AG10803 (cell line): Measurements from ENCODE around the gene FAM3A.

Source experiments
- DNase-seq: peaks from one replicate; pipeline ENCODE4 v3.0.0; 2010; ENCODE audit warnings: low read depth
- H3K4me3 ChIP-seq: 2 replicates; pipeline ENCODE4 v1.5.1; 2011; ENCODE audit warnings: mild to moderate bottlenecking, low read length, control low read depth
- TF ChIP-seq, protein P1 (sequence below): conservative IDR thresholded peaks from 2 replicates; pipeline ENCODE4 v1.5.1; 2011; ENCODE audit warnings: mild to moderate bottlenecking, low read length, control low read depth, inconsistent platforms

Gene FAM3A

DNA sequence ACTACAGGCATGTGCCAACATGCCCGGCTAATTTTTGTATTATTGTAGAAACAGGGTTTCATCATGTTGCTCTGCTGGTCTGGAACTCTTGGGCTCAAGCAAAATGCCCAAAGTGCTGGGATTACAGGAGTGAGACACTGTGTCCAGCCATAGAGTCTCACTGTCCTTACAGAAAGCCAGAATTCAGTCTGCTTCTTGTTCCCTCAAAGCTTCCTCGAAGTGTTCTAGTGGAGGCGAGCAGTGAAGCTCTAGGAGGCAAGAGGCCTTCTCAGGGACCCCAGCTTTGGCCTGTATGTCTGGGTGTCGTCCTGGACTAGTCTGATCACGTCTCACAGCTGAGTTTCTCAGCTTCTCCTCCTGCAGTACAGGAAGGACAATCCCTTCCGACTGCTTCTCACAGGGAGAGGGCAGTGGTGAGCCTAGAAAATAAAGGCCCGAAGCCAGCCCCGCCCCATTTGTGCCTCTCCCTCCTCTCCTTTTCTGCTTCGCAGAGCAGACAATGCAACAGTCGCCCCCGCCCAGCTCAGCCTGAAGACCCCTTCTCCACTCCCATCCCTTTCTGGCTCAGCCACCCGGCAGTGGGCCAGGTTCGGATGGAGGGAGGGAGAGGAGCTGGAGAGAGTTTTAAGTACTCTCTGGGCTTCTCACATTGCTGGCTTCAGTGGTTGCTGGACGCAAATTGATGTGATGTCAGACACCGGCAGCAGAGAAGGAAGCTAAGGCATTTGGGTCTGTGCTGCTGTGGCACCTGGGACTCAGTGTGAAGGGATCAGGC lies 11.1 kb upstream of the FAM3A start:
- peak; percentile 74 for DNase-seq
- H3K4me3 ChIP-seq = peak overlapping the region; percentile 53
- TF ChIP-seq, protein P1, sequence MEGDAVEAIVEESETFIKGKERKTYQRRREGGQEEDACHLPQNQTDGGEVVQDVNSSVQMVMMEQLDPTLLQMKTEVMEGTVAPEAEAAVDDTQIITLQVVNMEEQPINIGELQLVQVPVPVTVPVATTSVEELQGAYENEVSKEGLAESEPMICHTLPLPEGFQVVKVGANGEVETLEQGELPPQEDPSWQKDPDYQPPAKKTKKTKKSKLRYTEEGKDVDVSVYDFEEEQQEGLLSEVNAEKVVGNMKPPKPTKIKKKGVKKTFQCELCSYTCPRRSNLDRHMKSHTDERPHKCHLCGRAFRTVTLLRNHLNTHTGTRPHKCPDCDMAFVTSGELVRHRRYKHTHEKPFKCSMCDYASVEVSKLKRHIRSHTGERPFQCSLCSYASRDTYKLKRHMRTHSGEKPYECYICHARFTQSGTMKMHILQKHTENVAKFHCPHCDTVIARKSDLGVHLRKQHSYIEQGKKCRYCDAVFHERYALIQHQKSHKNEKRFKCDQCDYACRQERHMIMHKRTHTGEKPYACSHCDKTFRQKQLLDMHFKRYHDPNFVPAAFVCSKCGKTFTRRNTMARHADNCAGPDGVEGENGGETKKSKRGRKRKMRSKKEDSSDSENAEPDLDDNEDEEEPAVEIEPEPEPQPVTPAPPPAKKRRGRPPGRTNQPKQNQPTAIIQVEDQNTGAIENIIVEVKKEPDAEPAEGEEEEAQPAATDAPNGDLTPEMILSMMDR = peak; percentile 61

DNA sequence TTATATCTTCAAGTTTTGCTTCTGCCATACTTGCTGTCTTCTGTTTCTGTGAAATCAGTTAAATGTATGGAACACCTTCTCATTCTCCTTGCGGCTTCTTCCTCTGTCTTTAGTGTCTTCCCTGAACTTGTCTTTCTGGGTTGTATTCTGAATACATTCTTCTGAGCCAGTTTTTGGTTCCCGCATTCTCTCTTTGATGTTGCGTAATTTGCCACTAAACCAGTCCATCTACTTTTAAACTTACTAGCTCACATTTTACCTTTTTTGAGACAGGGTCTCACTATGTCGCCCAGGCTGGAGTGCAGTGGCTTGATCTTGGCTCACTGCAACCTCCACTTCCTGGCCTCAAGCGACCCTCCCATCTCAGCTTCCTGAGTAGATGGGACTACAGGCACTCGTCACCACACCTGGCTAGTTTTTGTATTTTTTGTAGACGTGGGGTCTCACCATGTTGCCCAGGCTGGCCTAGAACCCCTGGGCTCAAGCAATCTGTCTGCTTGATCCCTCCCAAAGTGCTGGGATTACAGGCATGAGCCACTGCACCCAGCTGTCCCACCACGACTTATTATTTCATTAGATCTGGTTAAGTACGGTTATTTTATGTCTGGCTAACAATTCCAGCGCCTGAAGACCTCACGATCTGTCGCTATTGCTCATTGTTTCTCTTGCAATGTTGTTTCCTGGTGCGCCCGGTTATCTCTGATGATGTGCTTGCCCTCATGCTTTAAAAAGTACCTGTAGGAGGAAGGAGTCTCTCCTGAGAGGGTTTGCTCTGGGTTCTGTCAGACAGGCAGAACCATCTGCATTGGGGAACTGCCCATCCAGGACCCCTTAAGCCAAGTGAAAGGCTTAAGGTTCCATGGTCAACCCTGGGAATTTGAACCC lies 9.8 kb upstream of the FAM3A start:
- DNase-seq = no peak
- no peak overlapping the region for H3K4me3 ChIP-seq
- TF ChIP-seq, protein P1 = no peak

DNA sequence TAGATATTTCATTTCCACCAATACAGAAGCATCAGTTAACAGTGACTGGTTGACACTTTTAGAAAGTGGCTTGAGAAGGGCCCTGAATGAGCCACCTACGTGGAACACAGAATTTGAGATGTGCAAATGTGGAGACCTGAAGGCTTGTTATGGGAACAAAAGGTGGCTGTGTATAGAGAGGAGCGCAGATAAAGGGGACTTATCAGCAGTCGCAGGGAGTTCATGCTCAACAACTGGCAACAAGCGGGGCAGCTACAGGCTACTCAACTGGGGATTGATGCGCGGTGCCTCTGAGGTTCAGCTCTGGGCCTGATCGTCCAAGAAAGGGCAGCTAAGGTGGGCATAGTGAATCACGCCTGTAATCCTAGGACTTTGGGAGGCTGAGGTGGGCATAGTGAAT lies 3.4 kb upstream of the FAM3A start:
- no peak overlapping the region for H3K4me3 ChIP-seq
- TF ChIP-seq, protein P1 = no peak
- no peak for DNase-seq

DNA sequence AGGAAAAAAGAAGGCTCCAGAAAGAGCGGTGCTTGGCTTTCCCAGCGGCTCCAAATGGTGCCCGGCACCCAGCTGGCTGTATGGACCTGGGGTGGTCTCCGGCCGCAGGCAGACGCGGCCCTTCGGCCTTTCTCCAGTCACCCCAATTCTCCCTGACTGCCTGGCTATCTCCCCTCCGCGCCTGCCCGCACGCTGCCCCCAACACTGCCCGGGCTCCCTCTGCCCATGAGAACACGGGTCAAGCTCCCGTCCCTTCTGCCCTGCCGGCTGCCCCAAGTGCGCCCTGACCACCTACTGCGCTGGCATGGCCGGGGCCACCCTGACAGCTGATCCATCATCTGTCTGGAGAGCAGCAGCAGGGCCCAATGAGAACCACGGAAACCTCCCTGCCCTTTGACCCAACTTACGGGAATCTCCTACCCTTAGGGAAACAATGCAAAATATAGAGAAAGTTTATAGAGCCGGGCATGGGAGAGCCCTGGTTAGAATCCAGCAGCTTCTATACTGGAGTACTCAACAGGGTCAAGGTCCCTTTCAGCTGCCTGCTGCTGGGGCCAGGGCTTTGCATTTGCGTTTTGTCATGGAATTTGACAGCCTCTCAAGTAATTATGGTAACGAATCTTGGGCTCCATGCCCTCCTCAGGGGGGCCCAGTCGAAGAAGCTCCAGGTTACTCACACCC lies 1.2 kb upstream of the FAM3A start:
- no peak for DNase-seq
- TF ChIP-seq, protein P1 = no peak
- peak overlapping the region; percentile 65; the same call in 1 of the 2 replicates for H3K4me3 ChIP-seq

DNA sequence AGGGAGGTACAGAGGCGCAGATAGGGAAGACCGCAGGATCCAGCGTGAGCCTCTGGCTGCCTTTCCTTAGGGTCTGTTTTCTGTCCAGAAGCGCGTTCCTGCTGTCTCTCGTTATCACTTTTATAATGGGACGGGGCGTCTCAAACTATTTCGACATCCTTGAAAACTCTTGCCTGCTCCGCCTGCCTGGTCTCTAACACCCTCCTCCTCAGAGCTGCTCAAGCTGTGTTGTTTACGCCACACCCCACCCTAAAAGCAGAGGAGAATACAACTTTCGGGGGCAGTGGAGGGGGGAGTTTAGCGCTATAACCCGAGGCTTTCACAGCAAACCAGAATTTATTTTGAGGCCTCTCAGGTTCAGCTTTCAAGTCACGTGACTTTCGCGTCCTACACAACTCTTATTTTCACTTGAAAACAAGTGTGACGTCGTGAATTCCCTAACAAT lies 646 bp upstream of the FAM3A start:
- DNase-seq = peak; percentile 56
- TF ChIP-seq, protein P1 = no peak
- peak overlapping the region; percentile 65 for H3K4me3 ChIP-seq

DNA sequence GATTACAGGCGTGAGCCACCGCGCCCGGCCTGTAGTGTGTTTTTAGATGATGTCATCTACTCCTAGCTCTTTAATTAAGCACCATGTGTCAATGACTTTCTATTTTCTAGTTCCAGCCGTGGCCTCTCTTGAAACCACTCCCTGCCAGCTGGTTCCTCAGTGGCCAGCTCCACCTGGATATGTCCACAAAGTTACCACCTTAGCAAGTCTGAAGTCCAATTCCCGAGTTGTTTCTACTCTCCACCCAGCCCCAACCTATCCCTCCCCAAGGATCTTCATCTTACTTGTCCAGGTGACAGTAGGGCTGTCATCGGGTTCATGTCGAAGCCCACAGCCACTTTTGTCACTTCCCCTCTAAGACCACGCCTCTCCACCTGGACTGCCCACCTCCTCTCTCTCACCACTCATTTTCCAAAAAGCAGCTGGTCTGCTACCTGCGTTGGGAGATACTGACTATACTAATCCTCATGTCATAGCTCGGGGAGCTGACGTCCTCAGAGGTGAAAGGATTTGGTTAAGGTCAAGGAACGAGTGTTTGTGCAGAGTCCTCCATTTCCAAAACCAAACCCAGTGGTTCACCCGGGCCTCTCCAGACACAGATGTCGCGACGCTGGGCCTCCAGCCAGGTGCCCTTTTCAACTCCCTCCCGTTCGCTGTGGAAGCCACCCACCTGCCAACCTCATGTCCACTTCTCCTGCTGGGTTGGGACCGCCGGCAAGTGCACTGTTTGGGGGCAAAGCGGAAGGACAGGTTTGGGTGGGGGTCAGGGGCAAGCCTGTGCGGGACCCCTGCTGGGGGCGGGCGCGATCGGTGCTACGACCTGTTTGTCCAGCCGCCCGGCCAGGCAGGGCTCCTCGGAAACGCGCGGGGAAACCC lies 704 bp downstream of the FAM3A start:
- H3K4me3 ChIP-seq = peak overlapping the region; percentile 70
- DNase-seq = peak; percentile 12
- TF ChIP-seq, protein P1 = no peak
